H9 (cell line): Measurements from ENCODE around the gene CENPH. TPM values are rescaled to one million over a fixed set of nuclear protein-coding genes. Genes with fewer than 3 reads are reported as not detected.
"Not testable (repeated sequence)": the region's sequence is repeated elsewhere in the genome, so short reads cannot be mapped to it uniquely, and the experiment has no call there.

Experiments used
- DNase-seq: peaks from one replicate; pipeline ENCODE4 v3.0.0-alpha.2; 2017
- H2AFZ ChIP-seq: one replicate; pipeline ENCODE4 v1.6.1; 2013; ENCODE audit warnings: mild to moderate bottlenecking, low read length, control low read depth, moderate library complexity
- H2AK5ac ChIP-seq: 2 replicates; pipeline ENCODE4 v1.6.1; 2013; ENCODE audit warnings: low read length, control low read depth, mixed read lengths; ENCODE audit not compliant: insufficient read length
- H2BK120ac ChIP-seq: one replicate; pipeline ENCODE4 v1.6.1; 2013; ENCODE audit warnings: low read depth, mild to moderate bottlenecking, low read length, control low read depth, inconsistent platforms; ENCODE audit not compliant: poor library complexity, severe bottlenecking
- H2BK12ac ChIP-seq: 2 replicates; pipeline ENCODE4 v1.6.1; 2013; ENCODE audit warnings: low read length, control low read depth, mixed read lengths, low read depth; ENCODE audit not compliant: insufficient read length
- H2BK15ac ChIP-seq: 2 replicates; pipeline ENCODE4 v1.6.1; 2013; ENCODE audit warnings: low read depth, low read length, control low read depth
- H2BK20ac ChIP-seq: one replicate; pipeline ENCODE4 v1.6.1; 2013; ENCODE audit warnings: low read depth, mild to moderate bottlenecking, low read length, control low read depth, inconsistent platforms; ENCODE audit not compliant: poor library complexity, severe bottlenecking
- H2BK5ac ChIP-seq: 2 replicates; pipeline ENCODE4 v1.6.1; 2013; ENCODE audit warnings: low read length, control low read depth, mixed read lengths; ENCODE audit not compliant: insufficient read length
- H3K14ac ChIP-seq: 2 replicates; pipeline ENCODE4 v1.6.1; 2013; ENCODE audit warnings: low read length, control low read depth; ENCODE audit not compliant: insufficient read depth
- H3K18ac ChIP-seq: 2 replicates; pipeline ENCODE4 v1.6.1; 2013; ENCODE audit warnings: low read depth, mild to moderate bottlenecking, mixed read lengths, low read length, control low read depth; ENCODE audit not compliant: insufficient read length
- H3K23ac ChIP-seq: 2 replicates; pipeline ENCODE4 v1.6.1; 2013; ENCODE audit warnings: low read length, control low read depth, mixed read lengths, low read depth; ENCODE audit not compliant: insufficient read length
- H3K23me2 ChIP-seq: 2 replicates; pipeline ENCODE4 v1.6.1; 2013; ENCODE audit warnings: low read depth, mild to moderate bottlenecking, mixed read lengths, low read length, control low read depth; ENCODE audit not compliant: insufficient read length, poor library complexity, severe bottlenecking
- H3K27ac ChIP-seq: 2 replicates; pipeline ENCODE4 v1.5.1; 2013; ENCODE audit warnings: low read length, control low read depth, mixed read lengths, low read depth; ENCODE audit not compliant: insufficient read length
- H3K27me3 ChIP-seq: 2 replicates; pipeline ENCODE4 v1.6.1; 2013; ENCODE audit warnings: low read length, control low read depth, inconsistent platforms; ENCODE audit not compliant: insufficient read depth
- H3K4ac ChIP-seq: 2 replicates; pipeline ENCODE4 v1.6.1; 2013; ENCODE audit warnings: low read depth, mild to moderate bottlenecking, control low read depth, inconsistent platforms, low read length, moderate library complexity
- H3K4me1 ChIP-seq: 2 replicates; pipeline ENCODE4 v1.6.1; 2013; ENCODE audit warnings: low read length, control low read depth, inconsistent platforms; ENCODE audit not compliant: insufficient read depth
- H3K4me2 ChIP-seq: 2 replicates; pipeline ENCODE4 v1.6.1; 2013; ENCODE audit warnings: low read length, control low read depth, mixed read lengths; ENCODE audit not compliant: insufficient read length, insufficient read depth
- H3K56ac ChIP-seq: 2 replicates; pipeline ENCODE4 v1.6.1; 2013; ENCODE audit warnings: low read depth, mild to moderate bottlenecking, mixed read lengths, low read length, control low read depth; ENCODE audit not compliant: insufficient read length
- H3K79me1 ChIP-seq: 2 replicates; pipeline ENCODE4 v1.6.1; 2013; ENCODE audit warnings: low read depth, mild to moderate bottlenecking, moderate library complexity, low read length, control low read depth, inconsistent platforms; ENCODE audit not compliant: insufficient read depth, poor library complexity, severe bottlenecking
- H3K79me2 ChIP-seq: 2 replicates; pipeline ENCODE4 v1.6.1; 2013; ENCODE audit warnings: low read length, control low read depth, inconsistent platforms; ENCODE audit not compliant: insufficient read depth
- H3K9ac ChIP-seq: 2 replicates; pipeline ENCODE4 v1.6.1; 2013; ENCODE audit warnings: low read length, control low read depth, mixed read lengths; ENCODE audit not compliant: insufficient read length; ENCODE audit errors: extremely low read depth
- H3K9me3 ChIP-seq: one replicate; pipeline ENCODE4 v1.6.1; 2013; ENCODE audit warnings: low read depth, low read length, inconsistent platforms; ENCODE audit not compliant: control insufficient read depth
- H3T11ph ChIP-seq: one replicate; pipeline ENCODE4 v1.6.1; 2013; ENCODE audit warnings: mild to moderate bottlenecking, low read length, control low read depth, inconsistent platforms
- H4K20me1 ChIP-seq: one replicate; pipeline ENCODE4 v1.6.1; 2013; ENCODE audit not compliant: control insufficient read depth, insufficient read length, insufficient read depth
- H4K5ac ChIP-seq: 2 replicates; pipeline ENCODE4 v1.6.1; 2013; ENCODE audit warnings: low read depth, mild to moderate bottlenecking, mixed read lengths, low read length, control low read depth; ENCODE audit not compliant: insufficient read length
- H4K8ac ChIP-seq: replicated peaks from 2 replicates; pipeline ENCODE4 v1.6.1; 2013; ENCODE audit warnings: low read length, control low read depth, mixed read lengths, low read depth; ENCODE audit not compliant: insufficient read length
- H4K91ac ChIP-seq: 2 replicates; pipeline ENCODE4 v1.6.1; 2013; ENCODE audit warnings: low read depth, mild to moderate bottlenecking, moderate library complexity, mixed read lengths, low read length, control low read depth; ENCODE audit not compliant: insufficient read length
- H3K27ac Mint-ChIP-seq, 3 experiments: 2 replicates in 2 of 3; 3 replicates in 1 of 3; pipeline ENCODE4 v1.8.0; 2020 to 2021; ENCODE audit warnings: mixed read lengths in 3 of 3, mild to moderate bottlenecking in 1 of 3, moderate library complexity in 1 of 3
- H3K27me3 Mint-ChIP-seq: 2 replicates; pipeline ENCODE4 v1.8.0; 2021; ENCODE audit warnings: low read depth, mild to moderate bottlenecking, moderate library complexity, mixed read lengths
- H3K36me3 Mint-ChIP-seq, 3 experiments: 2 replicates in 2 of 3; 3 replicates in 1 of 3; pipeline ENCODE4 v1.8.0; 2020 to 2021; ENCODE audit warnings: low read depth in 3 of 3, mixed read lengths in 3 of 3; ENCODE audit not compliant: insufficient read depth in 1 of 3
- H3K4me1 Mint-ChIP-seq, 2 experiments: 2 replicates each; pipeline ENCODE4 v1.8.0; 2020; ENCODE audit warnings: mixed read lengths in 2 of 2
- H3K4me3 Mint-ChIP-seq, 2 experiments: 2 replicates in 1 of 2; 3 replicates in 1 of 2; pipeline ENCODE4 v1.8.0; 2020 to 2021; ENCODE audit warnings: mild to moderate bottlenecking in 2 of 2, mixed read lengths in 2 of 2, moderate library complexity in 1 of 2
- H3K9me3 Mint-ChIP-seq, 2 experiments: 2 replicates in 1 of 2; 3 replicates in 1 of 2; pipeline ENCODE4 v1.8.0; 2020; ENCODE audit warnings: mild to moderate bottlenecking in 2 of 2, mixed read lengths in 2 of 2, moderate library complexity in 1 of 2
- WGBS: extraction: QIAGEN DNeasy Blood & Tissue Kit; methylation state at CpG from one replicate; pipeline ENCODE4 v1.1.7; 2013; ENCODE audit warnings: missing lambda C conversion rate, low lambda C conversion rate, mixed read lengths; ENCODE audit not compliant: insufficient read length; ENCODE audit errors: extremely low coverage; 5-methylcytosine and 5-hydroxymethylcytosine counted together
- total RNA-seq: library from RNA; stranded (reverse); gene quantifications from 2 replicates; pipeline ENCODE4 v1.2.1, GENCODE V29; 2021

The CENPH gene
- total RNA-seq, 1 experiment from 2014 or later: 82.8 TPM

GRCh38 chr5:69220833-69221232 lies 31.4 kb downstream of the CENPH start:
- H2BK12ac ChIP-seq: not testable (repeated sequence)

More at GRCh38 chr5:69220833-69221232, 31.4 kb downstream of the CENPH start:
- H3T11ph ChIP-seq, H3K27me3 Mint-ChIP-seq, H4K5ac ChIP-seq, H2AFZ ChIP-seq, H3K27me3 ChIP-seq, H3K4me3 Mint-ChIP-seq, H4K8ac ChIP-seq, H3K23me2 ChIP-seq, H3K9me3 Mint-ChIP-seq, DNase-seq, H2BK20ac ChIP-seq, H3K9ac ChIP-seq, H3K56ac ChIP-seq, H3K9me3 ChIP-seq, H3K14ac ChIP-seq, H4K20me1 ChIP-seq, H4K91ac ChIP-seq, H2BK5ac ChIP-seq, H3K27ac Mint-ChIP-seq, H2BK15ac ChIP-seq, H3K79me1 ChIP-seq, H3K4ac ChIP-seq, H3K27ac ChIP-seq, H3K79me2 ChIP-seq, H3K4me1 ChIP-seq, H3K4me2 ChIP-seq, H2AK5ac ChIP-seq, H3K23ac ChIP-seq, H2BK120ac ChIP-seq, H3K18ac ChIP-seq: not testable (repeated sequence)
- Mint-ChIP-seq H3K36me3 (peaks cover 16 to 30% (median 17%) of the 10 kb centered on the region in 3 experiments), H3K4me1 (peaks cover 3 to 12% of the 10 kb centered on the region in 2 experiments)
- WGBS: no CpG with 5 or more reads among the region's 9 CpGs
